ENCODE results near the gene HSD17B1. TPM values are rescaled to one million over a fixed set of nuclear protein-coding genes. Genes with fewer than 3 reads are reported as not detected.
A peak's percentile ranks its signal among the peaks of the same experiment; 100 is the strongest.

HSD17B1 gene
- total and polyA plus RNA-seq, 2 of the 4 experiments (the other 2 are of a cell fraction), result 0.72 to 1.4 TPM

DNA sequence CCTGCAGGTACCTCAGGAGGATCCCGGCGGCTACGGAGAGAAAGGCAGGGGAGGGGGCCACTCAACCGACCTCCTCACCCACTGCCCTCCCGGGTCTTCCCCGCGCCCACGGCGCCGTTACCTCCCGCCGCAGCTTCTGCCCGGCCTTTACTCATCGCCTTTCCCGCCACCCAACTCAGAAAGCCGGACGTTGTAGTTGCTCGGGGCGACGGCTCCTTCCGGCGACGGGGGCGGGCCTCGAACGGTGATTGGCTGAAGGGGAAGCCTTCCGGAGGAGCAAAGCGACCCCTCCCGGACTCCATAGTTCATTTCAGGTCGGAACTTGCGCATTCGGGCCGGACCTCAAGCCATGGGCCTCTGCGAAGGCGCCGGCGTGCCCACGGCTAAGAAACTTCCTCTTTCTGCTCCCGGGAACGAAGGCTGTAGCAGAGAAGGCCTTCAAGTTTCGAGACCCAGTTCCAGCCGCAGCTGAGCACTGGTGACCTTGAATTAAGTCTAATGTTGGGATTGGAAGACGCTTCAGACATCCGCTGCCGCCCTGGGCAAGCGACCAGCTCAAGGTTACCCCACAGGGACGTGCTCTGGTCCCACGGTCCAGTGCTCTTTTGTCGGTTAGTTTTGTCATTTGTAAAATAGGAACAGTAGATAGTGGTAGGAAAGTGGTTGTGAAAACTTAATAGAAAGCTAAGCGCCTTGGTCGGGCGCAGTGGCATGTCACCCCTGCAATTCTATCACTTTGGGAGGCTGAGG, 25.0 kb downstream of the HSD17B1 start, which contains the start of gene PSMC3IP:
Gene PSMC3IP, minus strand, starts transcription at position 198 of the 750 bp plus-strand sequence. Its CDS starts 43 bp downstream, at position 155.
- peaks cover 41% of the 10 kb centered on the region for H3K36me3 ChIP-seq (ENCODE audit: control insufficient read depth, insufficient read depth, low read length)
- CTCF ChIA-PET, result interaction anchor here (0.6 to 2.2 kb wide), 19 partner anchors 8 to 378 kb away, joined by 3 to 15 read pairs (median 3); partner anchors contain the start of genes BECN1, PLEKHH3, TUBG1 and TUBG2
- TF ChIP-seq POLR2A (IDR thresholded peaks at IDR 0.05; ENCODE audit: low read depth, low read length) (no peak; the same call in 1 of the 2 replicates), CHD1 (IDR thresholded peaks at IDR 0.05; ENCODE audit: low read depth, low read length) (no peak), BHLHE40 (IDR thresholded peaks at IDR 0.05; ENCODE audit: low read depth, low read length) (no peak), RFX5 (IDR thresholded peaks at IDR 0.05; ENCODE audit: low read depth, low read length) (no peak), MXI1 (IDR thresholded peaks at IDR 0.05; ENCODE audit: borderline replicate concordance, low read depth, low read length) (no peak; the same call in none of the 2 replicates), NFE2L2 (IDR thresholded peaks at IDR 0.05; ENCODE audit: low read depth, low read length) (no peak), SMC3 (IDR thresholded peaks at IDR 0.05; ENCODE audit: low read depth, low read length) (peak; percentile 21; the same call in 1 of the 2 replicates), MAZ (IDR thresholded peaks at IDR 0.05; ENCODE audit: borderline replicate concordance, low read depth, low read length) (peak; percentile 92), MAFK (IDR thresholded peaks at IDR 0.05; ENCODE audit: low read depth, low read length) (no peak), RCOR1 (IDR thresholded peaks at IDR 0.05; ENCODE audit: insufficient replicate concordance, low read length) (no peak), RAD21 (IDR thresholded peaks at IDR 0.05; ENCODE audit: low read length) (0 out of 2 replicates have a peak, but pooled peaks have one; percentile 24), FOS (IDR thresholded peaks at IDR 0.05; ENCODE audit: low read depth, low read length) (peak; percentile 29; the same call in 1 of the 2 replicates), CEBPB (IDR thresholded peaks at IDR 0.05; ENCODE audit: low read depth, low read length) (no peak)
- TF ChIP-seq, protein P1, sequence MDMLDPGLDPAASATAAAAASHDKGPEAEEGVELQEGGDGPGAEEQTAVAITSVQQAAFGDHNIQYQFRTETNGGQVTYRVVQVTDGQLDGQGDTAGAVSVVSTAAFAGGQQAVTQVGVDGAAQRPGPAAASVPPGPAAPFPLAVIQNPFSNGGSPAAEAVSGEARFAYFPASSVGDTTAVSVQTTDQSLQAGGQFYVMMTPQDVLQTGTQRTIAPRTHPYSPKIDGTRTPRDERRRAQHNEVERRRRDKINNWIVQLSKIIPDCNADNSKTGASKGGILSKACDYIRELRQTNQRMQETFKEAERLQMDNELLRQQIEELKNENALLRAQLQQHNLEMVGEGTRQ (IDR thresholded peaks at IDR 0.05; ENCODE audit: low read depth, low read length), result no peak
- TF ChIP-seq, protein P2, sequence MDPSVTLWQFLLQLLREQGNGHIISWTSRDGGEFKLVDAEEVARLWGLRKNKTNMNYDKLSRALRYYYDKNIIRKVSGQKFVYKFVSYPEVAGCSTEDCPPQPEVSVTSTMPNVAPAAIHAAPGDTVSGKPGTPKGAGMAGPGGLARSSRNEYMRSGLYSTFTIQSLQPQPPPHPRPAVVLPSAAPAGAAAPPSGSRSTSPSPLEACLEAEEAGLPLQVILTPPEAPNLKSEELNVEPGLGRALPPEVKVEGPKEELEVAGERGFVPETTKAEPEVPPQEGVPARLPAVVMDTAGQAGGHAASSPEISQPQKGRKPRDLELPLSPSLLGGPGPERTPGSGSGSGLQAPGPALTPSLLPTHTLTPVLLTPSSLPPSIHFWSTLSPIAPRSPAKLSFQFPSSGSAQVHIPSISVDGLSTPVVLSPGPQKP (IDR thresholded peaks at IDR 0.05; ENCODE audit: borderline replicate concordance, low read depth, low read length), result no peak

More for the DNA sequence above, 25.0 kb downstream of the HSD17B1 start, which contains the start of gene PSMC3IP:
- in situ Hi-C loops (cut with MboI; ENCODE audit: low sequenced_read_pairs), result loop anchor here (5.0 kb wide), 1 partner anchor 105 kb away; the partner anchor contains the start of genes CCR10 and CNTNAP1
- POLR2A ChIA-PET (ENCODE audit: unreplicated experiment), result no interaction called here
- Histone ChIP-seq H3K27me3 (ENCODE audit: control insufficient read depth, insufficient read depth, low read length) (no peaks in the 10 kb centered on the region), H3K4me3 (ENCODE audit: insufficient read depth, low read depth, low read length) (peak within 1 kb of the TSS; percentile 81), H4K20me1 (ENCODE audit: insufficient read depth, low read length) (peaks cover 5% of the 10 kb centered on the region; the same call in 1 of the 2 replicates), H3K9me1 (ENCODE audit: insufficient read depth, low read length) (no peaks in the 10 kb centered on the region), H3K4me1 (ENCODE audit: control insufficient read depth, insufficient read depth, low read length) (peaks cover 5% of the 10 kb centered on the region), H2AK9ac (replicated peaks; ENCODE audit: low read depth, low read length, poor library complexity) (peak within 1 kb of the TSS; percentile 99), H3K23ac (ENCODE audit: low read depth, low read length) (peak within 1 kb of the TSS; percentile 98), H3K9me3 (ENCODE audit: control insufficient read depth, insufficient read depth, low read length) (no peaks in the 10 kb centered on the region), H3K56ac (ENCODE audit: extremely low read depth, insufficient read depth, low read length) (peak within 1 kb of the TSS; percentile 99), H3K79me1 (ENCODE audit: low read depth in 1 of 2, low read length in 2 of 2) (peaks cover 30 to 63% of the 10 kb centered on the region in 2 experiments; a peak in 3 of 4 replicates), H2AK5ac (ENCODE audit: low read depth, low read length) (peak within 1 kb of the TSS; percentile 91), H3K27ac (ENCODE audit: insufficient read depth, low read length) (peak within 1 kb of the TSS; percentile 96), H4K91ac (ENCODE audit: insufficient read depth, low read depth, low read length) (peak within 1 kb of the TSS; percentile 98), H2BK20ac (ENCODE audit: low read depth, low read length) (no peak within 1 kb of the TSS), H4K8ac (ENCODE audit: low read depth in 2 of 2, low read length in 2 of 2) (peak within 1 kb of the TSS; percentile 93 to 97), H2BK15ac (ENCODE audit: low read depth, low read length) (0 out of 3 replicates have a peak within 1 kb of the TSS, but pooled peaks have one; percentile 42), H3K4ac (ENCODE audit: low read depth, low read length) (peak within 1 kb of the TSS; percentile 94), H3K4me2 (ENCODE audit: low read depth, low read length) (peak within 1 kb of the TSS; percentile 88), H3K9ac (ENCODE audit: low read depth, low read length) (peak within 1 kb of the TSS; percentile 98), H4K5ac (ENCODE audit: low read depth, low read length) (peak within 1 kb of the TSS; percentile 96), H2BK5ac (ENCODE audit: low read depth, low read length, poor library complexity, severe bottlenecking) (peak within 1 kb of the TSS; percentile 91), H3K14ac (replicated peaks; ENCODE audit: low read depth, low read length) (peak within 1 kb of the TSS; percentile 99), H2BK120ac (ENCODE audit: low read depth, low read length) (peak within 1 kb of the TSS; percentile 72), H3K18ac (ENCODE audit: low read depth, low read length) (peak within 1 kb of the TSS; percentile 64), H2AFZ (replicated peaks; ENCODE audit: low read length, poor library complexity) (peak within 1 kb of the TSS; percentile 99)
- intact Hi-C loops (cut with micrococcal nuclease), result loop anchor here (1.0 to 5.0 kb wide), 3 partner anchors 31 to 185 kb away; partner anchors contain the start of genes RAMP2, RETREG3 and TUBG1
- BruUV-seq (replicated peaks), result no TSS peak
- dilution Hi-C loops (cut with HindIII; ENCODE audit: low sequenced_read_pairs, unreplicated experiment), result no loop called here
- peak; percentile 92 for DNase-seq
- WGBS, 2 experiments (ENCODE audit: extremely low coverage in 2 of 2, insufficient read length in 1 of 2), result 0% methylated on average over 20 of the region's 52 CpGs; no CpG with 5 or more reads in 1 of the 2 experiments
- ATAC-seq (ENCODE audit: low read depth), result peak; percentile 94

Measured in IMR-90 (cell line).